HepG2 (cell line): ENCODE data around the gene SCYGR4. TPM values are rescaled to one million over a fixed set of nuclear protein-coding genes. Genes with fewer than 3 reads are reported as not detected.

ENCODE experiments used
- FOXK2 ChIP-seq: fragments of 450-650 bp; IDR thresholded peaks from 2 replicates; pipeline ENCODE4 v1.6.1; 2016
- LCORL ChIP-seq, 2 experiments: fragments of 450-650 bp in 1 of 2; sonication (generic) in 1 of 2; formaldehyde crosslinking in 1 of 2; IDR thresholded peaks; 2 replicates each; pipeline versions ENCODE4 v1.5.0 to v1.6.1; 2017 to 2020; ENCODE audit warnings: antibody characterized with exemption in 1 of 2, missing genetic modification reagents in 1 of 2
- NR2F6 ChIP-seq, 2 experiments: IDR thresholded peaks; 2 replicates each; pipeline ENCODE4 v1.6.1; 2016; ENCODE audit warnings: antibody characterized with exemption in 1 of 2, mild to moderate bottlenecking in 1 of 2
- PPARG ChIP-seq: conservative IDR thresholded peaks from 2 replicates; pipeline ENCODE4 v1.6.1; 2016; ENCODE audit warnings: missing biosample characterization, missing genetic modification reagents
- SETDB1 ChIP-seq: sonication (generic); formaldehyde crosslinking; IDR thresholded peaks from 2 replicates; pipeline ENCODE4 v1.5.1; 2020; ENCODE audit warnings: missing genetic modification reagents, mild to moderate bottlenecking, borderline replicate concordance
- TBL1XR1 ChIP-seq: fragments of 150-350 bp; IDR thresholded peaks from 2 replicates; pipeline ENCODE4 v1.6.1; 2014; ENCODE audit warnings: borderline replicate concordance, low read length; ENCODE audit not compliant: partially characterized antibody
- ZBTB7A ChIP-seq: sonication (generic); formaldehyde crosslinking; IDR thresholded peaks from 2 replicates; pipeline ENCODE4 v1.8.0; 2022; ENCODE audit warnings: mild to moderate bottlenecking, missing genetic modification reagents
- ZKSCAN1 ChIP-seq: fragments of 150-350 bp; IDR thresholded peaks from 2 replicates; pipeline ENCODE4 v1.6.1; 2014; ENCODE audit warnings: low read length
- ZNF337 ChIP-seq: sonication (generic); formaldehyde crosslinking; IDR thresholded peaks from 2 replicates; pipeline ENCODE4 v1.5.1; 2020; ENCODE audit warnings: missing genetic modification reagents, low read depth, mild to moderate bottlenecking, borderline replicate concordance
- ZNF790 ChIP-seq: sonication (generic); formaldehyde crosslinking; IDR thresholded peaks from 2 replicates; pipeline ENCODE4 v1.8.0; 2022; ENCODE audit warnings: missing genetic modification reagents, mild to moderate bottlenecking, borderline replicate concordance
- polyA plus RNA-seq, 8 experiments: library from polyadenylated mRNA; depleted of rRNA in 3 of 8; stranded (reverse) in 7 of 8; unstranded in 1 of 8; fragments of >200 nt; fragmentation: Illumina TruSeq in 4 of 8; extraction: Trizol in 4 of 8; gene quantifications; 2 replicates each; pipeline versions ENCODE4 v1.2.1 to v1.2.3, GENCODE V29; 2011 to 2016; ENCODE audit warnings: low read depth in 4 of 8, missing spikeins in 1 of 8, mixed read lengths in 1 of 8; ENCODE audit not compliant: insufficient read depth in 1 of 8
- total RNA-seq, 5 experiments: library from RNA; depleted of rRNA; stranded (reverse); fragments of >200 nt; fragmentation: Illumina TruSeq; extraction: Trizol; gene quantifications; 2 replicates each; pipeline ENCODE4 v1.2.3, GENCODE V29; 2016; ENCODE audit warnings: low read depth in 1 of 5
- TF ChIP-seq, protein P1 (sequence below): sonication (generic); formaldehyde crosslinking; conservative IDR thresholded peaks from 2 replicates; pipeline ENCODE4 v1.5.0; 2020; ENCODE audit warnings: missing genetic modification reagents
- TF ChIP-seq, protein P2 (sequence below): sonication (generic); formaldehyde crosslinking; IDR thresholded peaks from one replicate; pipeline ENCODE4 v1.5.1; 2020; ENCODE audit warnings: mild to moderate bottlenecking, missing genetic modification reagents; ENCODE audit errors: not compliant biosample characterization
- TF ChIP-seq, protein P3 (sequence below): sonication (generic); formaldehyde crosslinking; IDR thresholded peaks from 2 replicates; pipeline ENCODE4 v1.4.0; 2020; ENCODE audit warnings: missing genetic modification reagents, mild to moderate bottlenecking, borderline replicate concordance

Gene SCYGR4
- total and polyA plus RNA-seq, 2 of the 13 experiments (the other 11 are each of a cell fraction or from before 2014, with no cell fraction given) = not detected

DNA sequence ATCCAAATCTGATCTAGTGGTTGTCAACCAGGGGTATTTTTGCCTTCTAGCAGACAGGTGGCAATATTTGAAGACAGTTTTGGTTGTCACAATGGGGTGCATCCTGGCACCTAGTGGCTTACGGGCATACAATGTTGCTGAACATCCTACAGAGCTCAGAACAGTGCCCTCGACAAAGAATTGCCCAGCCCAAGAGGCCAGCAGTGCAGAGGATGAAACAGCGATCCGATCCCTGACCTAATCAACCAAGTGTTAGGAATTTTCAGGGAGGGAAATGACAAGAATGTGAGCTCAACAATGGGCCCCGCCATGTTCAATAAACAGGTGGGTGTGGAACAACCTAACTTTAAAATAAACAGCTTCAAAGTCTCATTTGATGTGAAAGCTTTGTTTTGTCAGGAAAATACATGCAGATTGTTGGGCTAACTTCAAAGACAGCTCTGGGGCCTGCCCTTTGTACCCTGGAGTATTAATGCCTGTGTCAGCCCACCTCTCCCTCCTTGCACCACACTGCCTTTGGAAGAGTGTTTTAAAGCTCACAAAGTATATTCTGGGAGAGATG lies 26.8 kb downstream of the SCYGR4 start (continued):
- TF ChIP-seq, protein P1, sequence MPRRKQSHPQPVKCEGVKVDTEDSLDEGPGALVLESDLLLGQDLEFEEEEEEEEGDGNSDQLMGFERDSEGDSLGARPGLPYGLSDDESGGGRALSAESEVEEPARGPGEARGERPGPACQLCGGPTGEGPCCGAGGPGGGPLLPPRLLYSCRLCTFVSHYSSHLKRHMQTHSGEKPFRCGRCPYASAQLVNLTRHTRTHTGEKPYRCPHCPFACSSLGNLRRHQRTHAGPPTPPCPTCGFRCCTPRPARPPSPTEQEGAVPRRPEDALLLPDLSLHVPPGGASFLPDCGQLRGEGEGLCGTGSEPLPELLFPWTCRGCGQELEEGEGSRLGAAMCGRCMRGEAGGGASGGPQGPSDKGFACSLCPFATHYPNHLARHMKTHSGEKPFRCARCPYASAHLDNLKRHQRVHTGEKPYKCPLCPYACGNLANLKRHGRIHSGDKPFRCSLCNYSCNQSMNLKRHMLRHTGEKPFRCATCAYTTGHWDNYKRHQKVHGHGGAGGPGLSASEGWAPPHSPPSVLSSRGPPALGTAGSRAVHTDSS (CRISPR knock-in tag) = no peak
- TF ChIP-seq, protein P2, sequence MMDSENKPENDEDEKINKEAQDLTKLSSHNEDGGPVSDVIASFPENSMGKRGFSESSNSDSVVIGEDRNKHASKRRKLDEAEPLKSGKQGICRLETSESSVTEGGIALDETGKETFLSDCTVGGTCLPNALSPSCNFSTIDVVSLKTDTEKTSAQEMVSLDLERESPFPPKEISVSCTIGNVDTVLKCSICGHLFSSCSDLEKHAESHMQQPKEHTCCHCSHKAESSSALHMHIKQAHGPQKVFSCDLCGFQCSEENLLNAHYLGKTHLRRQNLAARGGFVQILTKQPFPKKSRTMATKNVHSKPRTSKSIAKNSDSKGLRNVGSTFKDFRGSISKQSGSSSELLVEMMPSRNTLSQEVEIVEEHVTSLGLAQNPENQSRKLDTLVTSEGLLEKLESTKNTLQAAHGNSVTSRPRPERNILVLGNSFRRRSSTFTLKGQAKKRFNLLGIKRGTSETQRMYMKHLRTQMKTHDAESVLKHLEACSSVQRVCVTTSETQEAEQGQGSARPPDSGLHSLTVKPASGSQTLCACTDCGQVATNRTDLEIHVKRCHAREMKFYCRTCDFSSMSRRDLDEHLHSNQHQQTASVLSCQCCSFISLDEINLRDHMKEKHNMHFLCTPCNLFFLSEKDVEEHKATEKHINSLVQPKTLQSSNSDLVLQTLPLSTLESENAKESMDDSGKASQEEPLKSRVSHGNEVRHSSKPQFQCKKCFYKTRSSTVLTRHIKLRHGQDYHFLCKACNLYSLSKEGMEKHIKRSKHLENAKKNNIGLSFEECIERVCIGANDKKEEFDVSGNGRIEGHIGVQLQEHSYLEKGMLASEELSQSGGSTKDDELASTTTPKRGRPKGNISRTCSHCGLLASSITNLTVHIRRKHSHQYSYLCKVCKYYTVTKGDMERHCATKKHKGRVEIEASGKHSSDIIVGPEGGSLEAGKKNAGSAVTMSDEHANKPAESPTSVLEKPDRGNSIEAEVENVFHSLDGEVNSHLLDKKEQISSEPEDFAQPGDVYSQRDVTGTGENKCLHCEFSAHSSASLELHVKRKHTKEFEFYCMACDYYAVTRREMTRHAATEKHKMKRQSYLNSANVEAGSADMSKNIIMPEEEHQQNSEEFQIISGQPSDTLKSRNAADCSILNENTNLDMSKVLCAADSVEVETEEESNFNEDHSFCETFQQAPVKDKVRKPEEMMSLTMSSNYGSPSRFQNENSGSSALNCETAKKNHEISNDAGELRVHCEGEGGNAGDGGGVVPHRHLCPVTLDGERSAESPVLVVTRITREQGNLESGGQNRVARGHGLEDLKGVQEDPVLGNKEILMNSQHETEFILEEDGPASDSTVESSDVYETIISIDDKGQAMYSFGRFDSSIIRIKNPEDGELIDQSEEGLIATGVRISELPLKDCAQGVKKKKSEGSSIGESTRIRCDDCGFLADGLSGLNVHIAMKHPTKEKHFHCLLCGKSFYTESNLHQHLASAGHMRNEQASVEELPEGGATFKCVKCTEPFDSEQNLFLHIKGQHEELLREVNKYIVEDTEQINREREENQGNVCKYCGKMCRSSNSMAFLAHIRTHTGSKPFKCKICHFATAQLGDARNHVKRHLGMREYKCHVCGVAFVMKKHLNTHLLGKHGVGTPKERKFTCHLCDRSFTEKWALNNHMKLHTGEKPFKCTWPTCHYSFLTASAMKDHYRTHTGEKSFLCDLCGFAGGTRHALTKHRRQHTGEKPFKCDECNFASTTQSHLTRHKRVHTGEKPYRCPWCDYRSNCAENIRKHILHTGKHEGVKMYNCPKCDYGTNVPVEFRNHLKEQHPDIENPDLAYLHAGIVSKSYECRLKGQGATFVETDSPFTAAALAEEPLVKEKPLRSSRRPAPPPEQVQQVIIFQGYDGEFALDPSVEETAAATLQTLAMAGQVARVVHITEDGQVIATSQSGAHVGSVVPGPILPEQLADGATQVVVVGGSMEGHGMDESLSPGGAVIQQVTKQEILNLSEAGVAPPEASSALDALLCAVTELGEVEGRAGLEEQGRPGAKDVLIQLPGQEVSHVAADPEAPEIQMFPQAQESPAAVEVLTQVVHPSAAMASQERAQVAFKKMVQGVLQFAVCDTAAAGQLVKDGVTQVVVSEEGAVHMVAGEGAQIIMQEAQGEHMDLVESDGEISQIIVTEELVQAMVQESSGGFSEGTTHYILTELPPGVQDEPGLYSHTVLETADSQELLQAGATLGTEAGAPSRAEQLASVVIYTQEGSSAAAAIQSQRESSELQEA (CRISPR knock-in tag) = no peak
- 0 out of 2 replicates have a peak, but pooled peaks have one; percentile 9 for TF ChIP-seq ZNF337 (CRISPR knock-in tag)
- no peak for TF ChIP-seq ZNF790 (CRISPR knock-in tag)
- TF ChIP-seq ZBTB7A (CRISPR knock-in tag) = peak; percentile 62; the same call in 1 of the 2 replicates
- TF ChIP-seq LCORL (IDR thresholded peaks at IDR 0.05) = no peak
- TF ChIP-seq LCORL (CRISPR knock-in tag; IDR thresholded peaks at IDR 0.05) = peak; percentile 80
- TF ChIP-seq PPARG (CRISPR knock-in tag) = peak; percentile 70
- no peak for TF ChIP-seq ZKSCAN1
- peak; percentile 89 for TF ChIP-seq NR2F6 (IDR thresholded peaks at IDR 0.05)
- peak; percentile 75 for TF ChIP-seq NR2F6 (CRISPR knock-in tag; IDR thresholded peaks at IDR 0.05)
- TF ChIP-seq, protein P3, sequence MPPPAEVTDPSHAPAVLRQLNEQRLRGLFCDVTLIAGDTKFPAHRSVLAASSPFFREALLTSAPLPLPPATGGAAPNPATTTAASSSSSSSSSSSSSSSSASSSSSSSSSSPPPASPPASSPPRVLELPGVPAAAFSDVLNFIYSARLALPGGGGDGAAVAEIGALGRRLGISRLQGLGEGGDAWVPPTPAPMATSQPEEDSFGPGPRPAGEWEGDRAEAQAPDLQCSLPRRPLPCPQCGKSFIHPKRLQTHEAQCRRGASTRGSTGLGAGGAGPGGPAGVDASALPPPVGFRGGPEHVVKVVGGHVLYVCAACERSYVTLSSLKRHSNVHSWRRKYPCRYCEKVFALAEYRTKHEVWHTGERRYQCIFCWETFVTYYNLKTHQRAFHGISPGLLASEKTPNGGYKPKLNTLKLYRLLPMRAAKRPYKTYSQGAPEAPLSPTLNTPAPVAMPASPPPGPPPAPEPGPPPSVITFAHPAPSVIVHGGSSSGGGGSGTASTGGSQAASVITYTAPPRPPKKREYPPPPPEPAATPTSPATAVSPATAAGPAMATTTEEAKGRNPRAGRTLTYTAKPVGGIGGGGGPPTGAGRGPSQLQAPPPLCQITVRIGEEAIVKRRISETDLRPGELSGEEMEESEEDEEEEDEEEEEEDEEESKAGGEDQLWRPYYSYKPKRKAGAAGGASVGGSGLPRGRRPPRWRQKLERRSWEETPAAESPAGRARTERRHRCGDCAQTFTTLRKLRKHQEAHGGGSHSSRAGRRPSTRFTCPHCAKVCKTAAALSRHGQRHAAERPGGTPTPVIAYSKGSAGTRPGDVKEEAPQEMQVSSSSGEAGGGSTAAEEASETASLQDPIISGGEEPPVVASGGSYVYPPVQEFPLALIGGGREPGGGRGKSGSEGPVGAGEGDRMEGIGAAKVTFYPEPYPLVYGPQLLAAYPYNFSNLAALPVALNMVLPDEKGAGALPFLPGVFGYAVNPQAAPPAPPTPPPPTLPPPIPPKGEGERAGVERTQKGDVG (CRISPR knock-in tag) = 0 out of 2 replicates have a peak, but pooled peaks have one; percentile 50
- TF ChIP-seq FOXK2 = peak; percentile 23; the same call in 1 of the 2 replicates
- peak; percentile 31 for TF ChIP-seq TBL1XR1
- no peak for TF ChIP-seq SETDB1
